OCI-LY7 (cell line): ENCODE measurements around the gene MILR1. TPM values are rescaled to one million over a fixed set of nuclear protein-coding genes. Genes with fewer than 3 reads are reported as not detected.
A peak's percentile ranks its signal among the peaks of the same experiment; 100 is the strongest.

ENCODE experiments used
- BruUV-seq: library from RNA; stranded (reverse); fragments of 400-500 nt; replicated peaks from 2 replicates; lab custom pipeline; 2021; lab: Mats Ljungman, UMichigan
- CTCF ChIA-PET: fragments of 300-600 bp; sonication (Branson Sonifier 250); formaldehyde crosslinking; loops from one replicate; lab custom pipeline; 2022; ENCODE audit warnings: antibody characterized with exemption; ENCODE audit not compliant: unreplicated experiment; lab: Charles Lee
- POLR2A ChIA-PET: fragments of 300-600 bp; sonication (Branson Sonifier 250); formaldehyde crosslinking; loops from one replicate; lab custom pipeline; 2022; ENCODE audit warnings: antibody characterized with exemption; lab: Charles Lee
- DNase-seq: peaks from one replicate; pipeline ENCODE4 v3.0.0-alpha.2; 2015; ENCODE audit warnings: low spot score
- H2AFZ ChIP-seq: fragments of 200-600 bp; sonication (generic), shearing (Covaris generic); 2 replicates; pipeline ENCODE4 v1.6.1; 2014; ENCODE audit warnings: mild to moderate bottlenecking, antibody characterized with exemption, low read length, moderate library complexity
- H3K27ac ChIP-seq: fragments of 200-600 bp; sonication (generic); 2 replicates; pipeline ENCODE4 v1.5.1; 2014; ENCODE audit warnings: mixed run types, low read depth, mild to moderate bottlenecking, moderate library complexity, low read length, inconsistent platforms; ENCODE audit not compliant: poor library complexity, severe bottlenecking
- H3K36me3 ChIP-seq: fragments of 200-600 bp; sonication (generic); 2 replicates; pipeline ENCODE4 v1.6.1; 2014; ENCODE audit warnings: mild to moderate bottlenecking, antibody characterized with exemption, low read length, moderate library complexity, mixed read lengths; ENCODE audit not compliant: insufficient read depth
- H3K4me1 ChIP-seq: fragments of 200-600 bp; sonication (generic); 2 replicates; pipeline ENCODE4 v1.5.1; 2014; ENCODE audit warnings: mild to moderate bottlenecking, low read length; ENCODE audit not compliant: insufficient read depth, poor library complexity, severe bottlenecking
- H3K4me2 ChIP-seq: fragments of 200-600 bp; sonication (generic); 2 replicates; pipeline ENCODE4 v1.6.1; 2014; ENCODE audit warnings: mild to moderate bottlenecking, low read length
- H3K4me3 ChIP-seq: fragments of 200-600 bp; sonication (generic); 2 replicates; pipeline ENCODE4 v1.5.1; 2014; ENCODE audit warnings: mild to moderate bottlenecking, low read depth, low read length; ENCODE audit not compliant: poor library complexity, severe bottlenecking
- H3K79me2 ChIP-seq: fragments of 200-600 bp; sonication (generic); 2 replicates; pipeline ENCODE4 v1.6.1; 2016; ENCODE audit warnings: low read depth, mild to moderate bottlenecking, low read length, moderate library complexity, mixed read lengths; ENCODE audit not compliant: insufficient read depth
- H3K9me2 ChIP-seq: fragments of 200-600 bp; sonication (generic); 2 replicates; pipeline ENCODE4 v1.6.1; 2016; ENCODE audit warnings: mild to moderate bottlenecking, low read length, mixed read lengths; ENCODE audit not compliant: insufficient read depth
- H3K9me3 ChIP-seq: fragments of 200-600 bp; sonication (generic); 2 replicates; pipeline ENCODE4 v1.6.1; 2014; ENCODE audit warnings: mild to moderate bottlenecking, mixed run types, low read length, mixed read lengths
- H4K20me1 ChIP-seq: fragments of 200-600 bp; sonication (generic); 2 replicates; pipeline ENCODE4 v1.6.1; 2014; ENCODE audit warnings: mild to moderate bottlenecking, antibody characterized with exemption, low read length, moderate library complexity, mixed read lengths; ENCODE audit not compliant: insufficient read depth
- EZH2phosphoT487 ChIP-seq: fragments of 200-600 bp; sonication (generic); IDR thresholded peaks from 2 replicates; pipeline ENCODE4 v1.6.1; 2018; ENCODE audit warnings: low read depth, borderline replicate concordance, mild to moderate bottlenecking, mixed run types, antibody characterized with exemption, low read length, moderate library complexity, mixed read lengths
- intact Hi-C: fragments of 100-400 bp; cut with micrococcal nuclease; formaldehyde crosslinking; loops from one replicate; pipeline ENCODE4 v1.10.0; 2022; ENCODE audit not compliant: unreplicated experiment
- total RNA-seq, 2 experiments: library from RNA; depleted of rRNA in 1 of 2; stranded (reverse); fragments of >200 nt in 1 of 2; shearing (Covaris generic) in 1 of 2; gene quantifications; 2 replicates each; pipeline ENCODE4 v1.2.3, GENCODE V29; 2014 to 2022
- TF ChIP-seq, protein P1 (sequence below): fragments of 200-600 bp; sonication (generic); conservative IDR thresholded peaks from 2 replicates; pipeline ENCODE4 v1.5.1; 2014; ENCODE audit warnings: mild to moderate bottlenecking, antibody characterized with exemption, low read length, moderate library complexity, mixed read lengths

The MILR1 gene
- total RNA-seq, 2 experiments from 2014 or later = 68.7 to 101 TPM

DNA sequence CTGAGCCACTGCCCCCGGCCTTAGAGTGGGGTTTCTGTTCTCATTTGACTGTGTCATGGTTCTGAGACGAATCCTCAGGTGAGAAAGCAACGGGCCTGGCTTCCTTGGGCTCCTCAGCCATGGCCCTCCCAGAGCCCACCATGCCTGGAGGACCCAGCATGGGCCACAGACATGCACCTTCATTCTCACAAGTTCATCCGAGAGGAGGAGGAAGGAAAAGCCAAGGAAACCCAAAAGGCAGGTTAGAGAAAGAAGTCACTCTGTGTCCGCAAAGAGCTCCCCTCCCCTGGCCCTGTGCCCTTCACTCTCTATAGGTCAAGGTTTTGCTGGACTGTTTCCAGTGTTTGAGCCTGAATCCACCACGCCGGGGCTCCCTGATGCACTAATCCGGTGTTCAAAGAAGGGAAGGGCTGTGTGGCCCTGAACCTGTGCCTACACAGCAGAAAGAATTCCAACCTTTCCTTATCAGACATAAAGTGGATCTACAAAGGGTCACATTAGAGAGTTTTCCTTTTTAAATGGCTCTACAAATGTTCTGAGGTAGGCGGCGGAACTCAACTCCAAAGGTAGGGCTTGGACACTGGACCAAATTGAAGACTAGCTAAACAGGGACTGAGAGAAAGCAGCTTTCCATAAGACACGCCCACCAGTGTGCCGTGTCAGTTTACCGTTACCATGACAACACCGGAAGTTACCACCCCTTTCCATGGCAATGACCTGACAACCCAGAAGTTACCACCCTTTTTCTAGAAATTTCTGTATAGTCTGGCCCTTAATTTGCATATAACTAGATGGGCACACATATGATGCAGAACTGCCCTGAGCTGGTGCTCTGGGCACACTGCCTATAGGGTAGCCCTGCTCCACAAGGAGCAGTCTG, 42.4 kb upstream of the MILR1 start:
- Histone ChIP-seq H2AFZ (no peak overlapping the region), H3K36me3 (peaks cover 10% of the 10 kb centered on the region), H3K27ac (no peak overlapping the region), H4K20me1 (no peaks in the 10 kb centered on the region), H3K9me3 (no peaks in the 10 kb centered on the region), H3K4me1 (peaks cover 70% of the 10 kb centered on the region), H3K4me2 (peak overlapping the region; percentile 19; the same call in 1 of the 2 replicates), H3K79me2 (peaks cover 68% of the 10 kb centered on the region; the same call in 1 of the 2 replicates), H3K9me2 (no peaks in the 10 kb centered on the region), H3K4me3 (no peak overlapping the region)
- no TSS peak for BruUV-seq
- CTCF ChIA-PET = no interaction called here
- POLR2A ChIA-PET = interaction anchor here (0.5 to 0.6 kb wide), 3 partner anchors 108 to 191 kb away, joined by 3 read pairs; no protein-coding TSS in a partner anchor
- TF ChIP-seq, protein P1, sequence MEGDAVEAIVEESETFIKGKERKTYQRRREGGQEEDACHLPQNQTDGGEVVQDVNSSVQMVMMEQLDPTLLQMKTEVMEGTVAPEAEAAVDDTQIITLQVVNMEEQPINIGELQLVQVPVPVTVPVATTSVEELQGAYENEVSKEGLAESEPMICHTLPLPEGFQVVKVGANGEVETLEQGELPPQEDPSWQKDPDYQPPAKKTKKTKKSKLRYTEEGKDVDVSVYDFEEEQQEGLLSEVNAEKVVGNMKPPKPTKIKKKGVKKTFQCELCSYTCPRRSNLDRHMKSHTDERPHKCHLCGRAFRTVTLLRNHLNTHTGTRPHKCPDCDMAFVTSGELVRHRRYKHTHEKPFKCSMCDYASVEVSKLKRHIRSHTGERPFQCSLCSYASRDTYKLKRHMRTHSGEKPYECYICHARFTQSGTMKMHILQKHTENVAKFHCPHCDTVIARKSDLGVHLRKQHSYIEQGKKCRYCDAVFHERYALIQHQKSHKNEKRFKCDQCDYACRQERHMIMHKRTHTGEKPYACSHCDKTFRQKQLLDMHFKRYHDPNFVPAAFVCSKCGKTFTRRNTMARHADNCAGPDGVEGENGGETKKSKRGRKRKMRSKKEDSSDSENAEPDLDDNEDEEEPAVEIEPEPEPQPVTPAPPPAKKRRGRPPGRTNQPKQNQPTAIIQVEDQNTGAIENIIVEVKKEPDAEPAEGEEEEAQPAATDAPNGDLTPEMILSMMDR = no peak
- no peak for TF ChIP-seq EZH2phosphoT487
- DNase-seq = peak; percentile 88
- intact Hi-C loops = no loop called here

DNA sequence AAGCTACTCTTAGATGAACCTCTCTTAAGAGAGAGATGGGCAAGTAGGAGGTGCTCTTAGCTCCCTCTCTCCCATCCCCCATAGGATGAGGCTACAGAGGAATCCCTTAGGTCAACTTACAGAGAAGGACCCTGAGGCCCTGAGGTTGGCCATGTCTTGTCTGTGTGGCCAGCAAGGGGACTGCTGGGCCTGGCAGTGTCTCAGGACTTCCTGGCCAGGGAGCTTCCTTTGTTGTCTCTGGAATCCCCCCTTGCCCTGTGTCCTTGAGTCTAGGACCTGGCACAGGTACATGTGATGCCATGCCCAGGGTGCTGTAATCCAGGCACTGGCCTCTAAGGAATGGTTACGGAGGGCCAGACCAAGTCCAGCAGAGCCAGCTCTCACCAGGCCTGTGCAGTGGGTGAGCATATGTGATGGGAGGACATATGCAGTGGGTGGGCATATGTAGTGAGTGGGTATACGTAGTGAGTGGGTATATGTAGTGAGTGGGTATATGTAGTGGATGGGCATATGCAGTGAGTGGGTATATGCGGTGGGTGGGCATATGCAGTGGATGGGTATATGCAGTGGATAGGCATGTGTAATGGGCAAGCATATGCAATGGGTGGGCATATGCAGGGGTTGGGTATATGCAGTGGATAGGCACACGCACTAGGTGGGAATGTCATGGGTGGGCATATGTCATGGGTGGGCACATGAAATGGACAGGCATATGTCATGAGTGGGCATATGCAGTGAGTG, 38.0 kb upstream of the MILR1 start:
- H2AFZ ChIP-seq = no peak overlapping the region
- no peak overlapping the region for H3K4me3 ChIP-seq
- H3K9me3 ChIP-seq = no peaks in the 10 kb centered on the region
- peak overlapping the region; percentile 54 for H3K27ac ChIP-seq
- no peaks in the 10 kb centered on the region for H3K9me2 ChIP-seq
- CTCF ChIA-PET = no interaction called here
- H3K4me1 ChIP-seq = peaks cover 70% of the 10 kb centered on the region
- intact Hi-C loops = loop anchor here (5.0 kb wide), 1 partner anchor 264 kb away; no protein-coding TSS in a partner anchor
- no TSS peak for BruUV-seq
- H3K4me2 ChIP-seq = peak overlapping the region; percentile 48
- no peaks in the 10 kb centered on the region for H3K36me3 ChIP-seq
- TF ChIP-seq, protein P1 = no peak
- no peak for TF ChIP-seq EZH2phosphoT487
- H4K20me1 ChIP-seq = no peaks in the 10 kb centered on the region
- no peak for DNase-seq
- peaks cover 43% of the 10 kb centered on the region; the same call in 1 of the 2 replicates for H3K79me2 ChIP-seq
- POLR2A ChIA-PET = interaction anchor here (0.6 to 1.4 kb wide), 4 partner anchors 15 to 320 kb away, joined by 3 to 11 read pairs (median 4); no protein-coding TSS in a partner anchor
